ACC112 (cell line): Measurements from ENCODE around the gene MED15.
A peak's percentile ranks its signal among the peaks of the same experiment; 100 is the strongest.

Source experiments
- H2AFZ ChIP-seq: fragments of 200-600 bp; sonication (generic); one replicate; pipeline ENCODE4 v1.6.0; 2017; ENCODE audit warnings: antibody characterized with exemption, low read length; ENCODE audit not compliant: unreplicated experiment
- H3K27ac ChIP-seq: fragments of 200-600 bp; sonication (generic); 2 replicates; pipeline ENCODE4 v1.5.1; 2014; ENCODE audit warnings: low read depth, mild to moderate bottlenecking, antibody characterized with exemption, low read length, moderate library complexity
- H3K27me3 ChIP-seq: fragments of 200-600 bp; sonication (generic); 2 replicates; pipeline ENCODE4 v1.6.1; 2014; ENCODE audit warnings: mild to moderate bottlenecking, antibody characterized with exemption, low read length, moderate library complexity, mixed read lengths; ENCODE audit not compliant: insufficient read depth
- H3K36me3 ChIP-seq: fragments of 200-600 bp; sonication (generic); 2 replicates; pipeline ENCODE4 v1.6.1; 2016; ENCODE audit warnings: mild to moderate bottlenecking, antibody characterized with exemption, low read length, moderate library complexity, mixed read lengths; ENCODE audit not compliant: insufficient read depth
- H3K4me1 ChIP-seq: fragments of 200-600 bp; sonication (generic); one replicate; pipeline ENCODE4 v1.6.1; 2016; ENCODE audit warnings: low read length, mixed read lengths; ENCODE audit not compliant: insufficient read depth, unreplicated experiment, control insufficient read depth
- H3K4me3 ChIP-seq: fragments of 200-600 bp; sonication (generic); 2 replicates; pipeline ENCODE4 v1.5.1; 2014; ENCODE audit warnings: mild to moderate bottlenecking, low read depth, low read length
- H3K79me2 ChIP-seq: fragments of 200-600 bp; sonication (generic); one replicate; pipeline ENCODE4 v1.6.0; 2016; ENCODE audit warnings: low read length; ENCODE audit not compliant: control insufficient read depth, unreplicated experiment, insufficient read depth

MED15 gene

GRCh38 chr22:20524004-20524481 is 16.6 kb downstream of the MED15 start:
- Histone ChIP-seq H3K4me1 (peaks cover 48% of the 10 kb centered on the region), H3K4me3 (no peak overlapping the region), H3K36me3 (no peaks in the 10 kb centered on the region; the same call in 1 of the 2 replicates), H3K27me3 (no peaks in the 10 kb centered on the region), H2AFZ (no peak overlapping the region), H3K27ac (peak overlapping the region; percentile 80), H3K79me2 (peaks cover 65% of the 10 kb centered on the region)

GRCh38 chr22:20525048-20525447 is 17.6 kb downstream of the MED15 start:
- no peaks in the 10 kb centered on the region; the same call in 1 of the 2 replicates for H3K36me3 ChIP-seq
- no peak overlapping the region for H3K4me3 ChIP-seq
- H3K27ac ChIP-seq: peak overlapping the region; percentile 80; the same call in 1 of the 2 replicates
- H3K27me3 ChIP-seq: no peaks in the 10 kb centered on the region
- H3K79me2 ChIP-seq: peaks cover 67% of the 10 kb centered on the region
- H2AFZ ChIP-seq: no peak overlapping the region
- peaks cover 45% of the 10 kb centered on the region for H3K4me1 ChIP-seq

DNA sequence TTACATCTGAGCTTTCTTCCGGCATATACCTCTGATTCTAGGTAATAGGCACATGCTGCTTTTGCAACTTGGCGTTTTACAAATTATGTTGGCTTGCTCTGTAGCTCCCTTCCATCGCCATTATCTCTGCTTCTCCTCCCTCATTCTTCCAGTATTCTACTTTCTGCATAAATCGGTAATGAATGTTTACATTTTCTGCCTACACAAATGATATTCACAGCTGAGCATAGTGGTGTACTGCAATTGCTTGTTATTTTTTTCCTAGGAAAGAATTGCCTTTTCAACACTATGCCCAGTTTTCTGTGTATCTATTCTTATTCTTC is 18.9 kb downstream of the MED15 start:
- peak overlapping the region; percentile 86 for H3K27ac ChIP-seq
- no peaks in the 10 kb centered on the region for H3K27me3 ChIP-seq
- peaks cover 63% of the 10 kb centered on the region for H3K79me2 ChIP-seq
- no peak overlapping the region for H2AFZ ChIP-seq
- no peaks in the 10 kb centered on the region for H3K36me3 ChIP-seq
- peaks cover 49% of the 10 kb centered on the region for H3K4me1 ChIP-seq
- peak overlapping the region; percentile 26; the same call in 1 of the 2 replicates for H3K4me3 ChIP-seq

- Histone ChIP-seq H3K27me3 (no peaks in the 10 kb centered on the region), H2AFZ (no peak overlapping the region), H3K79me2 (peaks cover 60% of the 10 kb centered on the region), H3K27ac (peak overlapping the region; percentile 86), H3K4me1 (peaks cover 55% of the 10 kb centered on the region), H3K4me3 (peak overlapping the region; percentile 26; the same call in 1 of the 2 replicates), H3K36me3 (no peaks in the 10 kb centered on the region)
Measured at GRCh38 chr22:20526628-20527355, 19.4 kb downstream of the MED15 start.

GRCh38 chr22:20528405-20528978 is 21.1 kb downstream of the MED15 start:
- Histone ChIP-seq H3K4me1 (peaks cover 58% of the 10 kb centered on the region), H3K79me2 (peaks cover 59% of the 10 kb centered on the region), H3K27me3 (no peaks in the 10 kb centered on the region), H2AFZ (no peak overlapping the region), H3K36me3 (no peaks in the 10 kb centered on the region), H3K4me3 (no peak overlapping the region), H3K27ac (peak overlapping the region; percentile 29; the same call in 1 of the 2 replicates)

GRCh38 chr22:20530368-20531153 is 23.2 kb downstream of the MED15 start:
- Histone ChIP-seq H2AFZ (no peak overlapping the region), H3K79me2 (peaks cover 61% of the 10 kb centered on the region), H3K27ac (peak overlapping the region; percentile 98), H3K4me3 (peak overlapping the region; percentile 47; the same call in 1 of the 2 replicates), H3K27me3 (no peaks in the 10 kb centered on the region), H3K4me1 (peaks cover 54% of the 10 kb centered on the region), H3K36me3 (no peaks in the 10 kb centered on the region)

DNA sequence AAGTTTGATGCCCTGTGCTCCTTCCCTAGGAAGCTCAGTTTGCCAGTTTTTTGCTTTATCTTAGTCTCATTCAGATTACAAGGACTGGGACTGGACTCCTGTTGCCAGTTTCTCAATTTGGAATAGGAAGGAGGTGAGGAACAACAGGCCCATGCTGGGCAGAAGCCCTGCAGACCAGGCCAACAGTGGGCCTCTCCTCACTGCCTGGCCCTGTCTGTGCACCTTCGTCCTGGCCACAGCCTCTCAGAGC is 23.7 kb downstream of the MED15 start:
- Histone ChIP-seq H3K27me3 (no peaks in the 10 kb centered on the region), H3K79me2 (peaks cover 59% of the 10 kb centered on the region), H3K36me3 (no peaks in the 10 kb centered on the region), H3K4me3 (peak overlapping the region; percentile 47; the same call in 1 of the 2 replicates), H2AFZ (no peak overlapping the region), H3K27ac (peak overlapping the region; percentile 98), H3K4me1 (peaks cover 54% of the 10 kb centered on the region)

DNA sequence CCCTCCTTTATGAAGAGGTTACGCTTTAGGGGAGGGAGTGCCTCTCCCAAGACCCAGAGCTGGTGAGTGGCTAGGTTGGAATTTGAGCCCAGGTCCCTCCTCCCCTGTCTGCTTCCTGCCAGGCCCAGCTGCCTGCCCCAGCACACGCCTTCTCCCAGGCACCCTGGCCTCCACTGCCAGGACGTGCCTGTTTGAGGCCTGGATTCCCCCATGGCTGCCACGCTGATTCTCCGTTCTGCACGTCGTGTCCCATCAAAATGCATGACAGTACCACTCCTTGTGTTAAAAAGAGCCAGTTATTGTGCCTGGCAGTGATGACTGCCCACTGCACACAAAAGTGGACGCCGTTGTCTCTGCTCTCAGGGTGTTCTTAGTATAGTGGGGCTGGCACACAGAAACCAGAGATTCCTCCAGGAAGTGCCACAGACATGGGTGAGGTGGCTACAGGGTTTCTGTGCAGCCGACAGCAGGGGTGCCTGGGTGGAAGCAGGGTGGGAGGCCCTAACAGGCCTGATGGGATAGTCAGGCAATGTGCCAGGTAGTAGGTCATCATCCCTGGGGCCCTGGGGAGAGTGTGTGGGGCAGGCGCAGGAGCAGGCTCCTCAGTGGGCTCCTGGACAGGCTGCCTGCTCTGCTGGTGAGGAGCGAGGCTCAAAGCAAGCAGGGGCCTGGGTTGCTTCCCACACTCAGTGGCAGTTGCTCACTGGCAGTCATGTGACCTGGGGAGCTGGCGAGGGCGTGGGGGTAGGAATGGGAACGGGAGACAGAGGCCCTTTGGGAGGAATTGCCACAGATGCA is 24.2 kb downstream of the MED15 start:
- Histone ChIP-seq H2AFZ (no peak overlapping the region), H3K79me2 (peaks cover 64% of the 10 kb centered on the region), H3K4me1 (peaks cover 52% of the 10 kb centered on the region), H3K36me3 (no peaks in the 10 kb centered on the region), H3K27ac (peak overlapping the region; percentile 98), H3K4me3 (peak overlapping the region; percentile 47; the same call in 1 of the 2 replicates), H3K27me3 (no peaks in the 10 kb centered on the region)

DNA sequence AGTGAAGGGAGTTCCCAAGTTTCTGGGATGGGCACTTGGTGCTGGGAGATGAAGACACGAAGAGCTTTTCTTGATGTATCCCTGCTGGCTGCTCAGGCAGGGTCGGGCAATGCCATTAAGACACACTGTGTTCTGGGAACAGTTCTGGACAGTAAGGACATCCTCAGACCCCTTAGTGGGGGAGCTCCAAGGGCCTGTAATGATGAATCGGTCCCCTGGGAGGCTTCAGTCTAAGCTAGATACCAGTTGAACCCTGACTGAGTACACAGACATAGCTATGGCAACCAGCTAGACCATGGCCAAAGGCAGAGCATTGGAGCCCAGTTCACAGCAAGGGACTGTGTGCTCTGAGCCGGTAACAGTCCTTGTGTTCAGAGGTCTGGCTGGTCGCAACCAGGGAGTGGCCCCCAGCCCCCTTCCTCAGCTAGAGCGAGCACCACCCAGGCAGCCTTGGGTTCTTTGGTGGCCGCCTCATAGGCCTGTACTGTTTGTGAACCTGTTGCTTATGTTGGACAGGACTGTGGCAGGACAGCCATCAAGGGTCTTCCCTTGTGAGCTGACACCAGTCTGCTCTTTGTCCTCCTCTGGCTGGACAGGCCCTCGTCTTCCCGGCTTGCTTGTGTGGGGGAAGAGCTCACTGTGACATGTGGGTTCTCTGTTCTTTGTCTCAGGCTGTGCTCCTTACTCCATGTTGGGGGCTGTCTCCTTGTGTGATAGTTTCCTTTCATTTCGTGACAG is 25.0 kb downstream of the MED15 start:
- Histone ChIP-seq H2AFZ (no peak overlapping the region), H3K4me3 (peak overlapping the region; percentile 24; the same call in 1 of the 2 replicates), H3K79me2 (peaks cover 72% of the 10 kb centered on the region), H3K4me1 (peaks cover 53% of the 10 kb centered on the region), H3K27me3 (no peaks in the 10 kb centered on the region), H3K36me3 (no peaks in the 10 kb centered on the region), H3K27ac (peak overlapping the region; percentile 98)
